ENCODE results near the gene RPL28. TPM values are rescaled to one million over a fixed set of nuclear protein-coding genes. Genes with fewer than 3 reads are reported as not detected.

Gene RPL28
- total and polyA plus RNA-seq, 2 of the 13 experiments (the other 11 are each of a cell fraction or from before 2014, with no cell fraction given), result 105 to 420 TPM

DNA sequence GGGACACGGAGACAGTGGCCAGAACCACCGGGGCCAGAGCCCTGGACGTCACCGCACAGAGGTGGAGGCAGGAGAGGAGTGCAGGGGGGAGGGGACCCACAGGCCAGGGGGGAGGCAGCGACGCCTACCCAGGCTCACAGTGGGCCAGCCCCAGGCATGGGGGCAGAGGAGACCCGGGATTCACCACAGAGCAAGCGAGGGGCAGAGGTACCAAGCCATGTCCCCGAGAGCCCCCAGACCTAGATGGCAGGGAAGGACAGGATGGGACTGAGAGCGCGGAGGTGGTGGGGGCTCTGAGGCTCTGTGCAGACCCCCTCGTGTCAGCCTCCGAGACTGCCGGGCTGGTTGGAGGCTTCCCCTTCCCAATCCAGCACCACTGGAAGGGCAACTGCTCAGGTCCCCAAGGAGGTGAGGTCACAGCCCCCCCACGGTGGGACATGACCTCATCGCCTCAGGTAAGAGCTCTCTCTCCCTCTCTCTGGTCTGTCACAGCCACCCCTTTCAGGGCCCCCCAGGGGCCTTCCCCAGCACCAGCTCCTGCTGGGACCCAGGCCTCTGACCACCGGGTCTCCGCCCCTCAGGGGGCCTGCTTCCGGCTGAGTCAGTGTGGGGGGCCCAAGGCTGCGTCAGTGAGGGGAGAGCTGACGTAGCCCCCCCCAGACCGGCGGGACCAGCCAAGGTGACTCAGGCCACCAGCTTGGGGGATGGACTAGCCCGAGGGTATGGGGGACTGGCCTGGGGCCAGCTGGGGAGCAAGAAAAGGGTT, 13.2 kb upstream of the RPL28 start (continued):
- TF ChIP-seq ZSCAN29 (CRISPR knock-in tag; conservative IDR thresholded peaks at IDR 0.05), result no peak
- TF ChIP-seq, protein P1, sequence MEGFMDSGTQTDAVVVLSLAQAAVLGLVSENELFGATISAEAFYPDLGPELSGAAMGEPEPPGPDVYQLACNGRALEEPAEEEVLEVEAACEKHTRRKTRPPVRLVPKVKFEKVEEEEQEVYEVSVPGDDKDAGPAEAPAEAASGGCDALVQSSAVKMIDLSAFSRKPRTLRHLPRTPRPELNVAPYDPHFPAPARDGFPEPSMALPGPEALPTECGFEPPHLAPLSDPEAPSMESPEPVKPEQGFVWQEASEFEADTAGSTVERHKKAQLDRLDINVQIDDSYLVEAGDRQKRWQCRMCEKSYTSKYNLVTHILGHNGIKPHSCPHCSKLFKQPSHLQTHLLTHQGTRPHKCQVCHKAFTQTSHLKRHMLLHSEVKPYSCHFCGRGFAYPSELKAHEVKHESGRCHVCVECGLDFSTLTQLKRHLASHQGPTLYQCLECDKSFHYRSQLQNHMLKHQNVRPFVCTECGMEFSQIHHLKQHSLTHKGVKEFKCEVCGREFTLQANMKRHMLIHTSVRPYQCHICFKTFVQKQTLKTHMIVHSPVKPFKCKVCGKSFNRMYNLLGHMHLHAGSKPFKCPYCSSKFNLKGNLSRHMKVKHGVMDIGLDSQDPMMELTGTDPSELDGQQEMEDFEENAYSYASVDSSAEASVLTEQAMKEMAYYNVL (CRISPR knock-in tag; IDR thresholded peaks at IDR 0.05; ENCODE audit: borderline replicate concordance), result no peak
- TF ChIP-seq, protein P2, sequence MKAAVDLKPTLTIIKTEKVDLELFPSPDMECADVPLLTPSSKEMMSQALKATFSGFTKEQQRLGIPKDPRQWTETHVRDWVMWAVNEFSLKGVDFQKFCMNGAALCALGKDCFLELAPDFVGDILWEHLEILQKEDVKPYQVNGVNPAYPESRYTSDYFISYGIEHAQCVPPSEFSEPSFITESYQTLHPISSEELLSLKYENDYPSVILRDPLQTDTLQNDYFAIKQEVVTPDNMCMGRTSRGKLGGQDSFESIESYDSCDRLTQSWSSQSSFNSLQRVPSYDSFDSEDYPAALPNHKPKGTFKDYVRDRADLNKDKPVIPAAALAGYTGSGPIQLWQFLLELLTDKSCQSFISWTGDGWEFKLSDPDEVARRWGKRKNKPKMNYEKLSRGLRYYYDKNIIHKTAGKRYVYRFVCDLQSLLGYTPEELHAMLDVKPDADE (CRISPR knock-in tag; IDR thresholded peaks at IDR 0.05), result no peak
- TF ChIP-seq ZNF484 (CRISPR knock-in tag; IDR thresholded peaks at IDR 0.05; ENCODE audit: borderline replicate concordance, low read depth), result no peak
- TF ChIP-seq ZNF737 (CRISPR knock-in tag; IDR thresholded peaks at IDR 0.05; ENCODE audit: borderline replicate concordance), result no peak
- no peak for TF ChIP-seq SATB2 (CRISPR knock-in tag; IDR thresholded peaks at IDR 0.05)
- no peak for TF ChIP-seq ZNF83 (CRISPR knock-in tag; IDR thresholded peaks at IDR 0.05; ENCODE audit: borderline replicate concordance)
- no peak for TF ChIP-seq ZNF557 (CRISPR knock-in tag; IDR thresholded peaks at IDR 0.05)
- no peak for TF ChIP-seq CBFB (CRISPR knock-in tag; IDR thresholded peaks at IDR 0.05)
- TF ChIP-seq ZNF510 (CRISPR knock-in tag; IDR thresholded peaks at IDR 0.05; ENCODE audit: low read depth), result no peak
- TF ChIP-seq, protein P3, sequence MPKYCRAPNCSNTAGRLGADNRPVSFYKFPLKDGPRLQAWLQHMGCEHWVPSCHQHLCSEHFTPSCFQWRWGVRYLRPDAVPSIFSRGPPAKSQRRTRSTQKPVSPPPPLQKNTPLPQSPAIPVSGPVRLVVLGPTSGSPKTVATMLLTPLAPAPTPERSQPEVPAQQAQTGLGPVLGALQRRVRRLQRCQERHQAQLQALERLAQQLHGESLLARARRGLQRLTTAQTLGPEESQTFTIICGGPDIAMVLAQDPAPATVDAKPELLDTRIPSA (CRISPR knock-in tag; IDR thresholded peaks at IDR 0.05; ENCODE audit: borderline replicate concordance), result no peak
- TF ChIP-seq TARDBP (CRISPR knock-in tag; IDR thresholded peaks at IDR 0.05), result no peak
- TF ChIP-seq FOXA1 (IDR thresholded peaks at IDR 0.05), result no peak
- no peak for TF ChIP-seq FOXA1 (CRISPR knock-in tag; IDR thresholded peaks at IDR 0.05)
- TF ChIP-seq ZNF496 (CRISPR knock-in tag; IDR thresholded peaks at IDR 0.05; ENCODE audit: insufficient replicate concordance), result no peak
- TF ChIP-seq HOXA7 (CRISPR knock-in tag; IDR thresholded peaks at IDR 0.05), result no peak
- no peak for TF ChIP-seq ZIK1 (CRISPR knock-in tag; IDR thresholded peaks at IDR 0.05; ENCODE audit: borderline replicate concordance, low read depth)
- no peak for TF ChIP-seq ZNF850 (CRISPR knock-in tag; conservative IDR thresholded peaks at IDR 0.05)
- TF ChIP-seq ZFP82 (CRISPR knock-in tag; IDR thresholded peaks at IDR 0.05; ENCODE audit: borderline replicate concordance), result no peak
- TF ChIP-seq, protein P4, sequence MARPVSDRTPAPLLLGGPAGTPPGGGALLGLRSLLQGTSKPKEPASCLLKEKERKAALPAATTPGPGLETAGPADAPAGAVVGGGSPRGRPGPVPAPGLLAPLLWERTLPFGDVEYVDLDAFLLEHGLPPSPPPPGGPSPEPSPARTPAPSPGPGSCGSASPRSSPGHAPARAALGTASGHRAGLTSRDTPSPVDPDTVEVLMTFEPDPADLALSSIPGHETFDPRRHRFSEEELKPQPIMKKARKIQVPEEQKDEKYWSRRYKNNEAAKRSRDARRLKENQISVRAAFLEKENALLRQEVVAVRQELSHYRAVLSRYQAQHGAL (CRISPR knock-in tag; IDR thresholded peaks at IDR 0.05; ENCODE audit: not compliant biosample characterization), result no peak
- TF ChIP-seq LCORL (IDR thresholded peaks at IDR 0.05), result no peak
- no peak for TF ChIP-seq LCORL (CRISPR knock-in tag; IDR thresholded peaks at IDR 0.05)
- no peak for TF ChIP-seq ZNF7 (CRISPR knock-in tag; IDR thresholded peaks at IDR 0.05)
- TF ChIP-seq, protein P5, sequence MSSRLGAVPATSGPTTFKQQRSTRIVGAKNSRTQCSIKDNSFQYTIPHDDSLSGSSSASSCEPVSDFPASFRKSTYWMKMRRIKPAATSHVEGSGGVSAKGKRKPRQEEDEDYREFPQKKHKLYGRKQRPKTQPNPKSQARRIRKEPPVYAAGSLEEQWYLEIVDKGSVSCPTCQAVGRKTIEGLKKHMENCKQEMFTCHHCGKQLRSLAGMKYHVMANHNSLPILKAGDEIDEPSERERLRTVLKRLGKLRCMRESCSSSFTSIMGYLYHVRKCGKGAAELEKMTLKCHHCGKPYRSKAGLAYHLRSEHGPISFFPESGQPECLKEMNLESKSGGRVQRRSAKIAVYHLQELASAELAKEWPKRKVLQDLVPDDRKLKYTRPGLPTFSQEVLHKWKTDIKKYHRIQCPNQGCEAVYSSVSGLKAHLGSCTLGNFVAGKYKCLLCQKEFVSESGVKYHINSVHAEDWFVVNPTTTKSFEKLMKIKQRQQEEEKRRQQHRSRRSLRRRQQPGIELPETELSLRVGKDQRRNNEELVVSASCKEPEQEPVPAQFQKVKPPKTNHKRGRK (CRISPR knock-in tag; IDR thresholded peaks at IDR 0.05), result no peak
- TF ChIP-seq JUN (CRISPR knock-in tag; IDR thresholded peaks at IDR 0.05), result no peak

All from HepG2 (cell line).